ENCODE data around the gene OR52H1.

- TF ChIP-seq CTCF (IDR thresholded peaks at IDR 0.05) = no peak
- TF ChIP-seq POLR2A (IDR thresholded peaks at IDR 0.05) = no peak
Measured at GRCh38 chr11:5522308-5522707, 26.0 kb downstream of the OR52H1 start.

All from uterus (tissue), 2 donors.